SK-N-MC (cell line): ENCODE results near the gene MED13L.

ENCODE experiments used
- DNase-seq: peaks from one replicate; pipeline ENCODE4 v3.0.0-alpha.2; 2011; ENCODE audit warnings: low read depth, low spot score
- H3K27ac ChIP-seq: fragments of 200-600 bp; sonication (generic); 2 replicates; pipeline ENCODE4 v1.5.1; 2016; ENCODE audit warnings: mixed run types
- H3K36me3 ChIP-seq: fragments of 200-600 bp; sonication (generic); 2 replicates; pipeline ENCODE4 v1.6.1; 2017; ENCODE audit warnings: antibody characterized with exemption, low read length, mixed read lengths; ENCODE audit not compliant: insufficient read depth
- H3K4me3 ChIP-seq: fragments of 200-600 bp; sonication (generic); 2 replicates; pipeline ENCODE4 v1.5.1; 2016
- H3K9ac ChIP-seq: fragments of 200-600 bp; sonication (generic); 2 replicates; pipeline ENCODE4 v1.8.0; 2017; ENCODE audit warnings: mixed run types, mixed read lengths; ENCODE audit not compliant: insufficient read length
- H3K9me3 ChIP-seq: fragments of 200-600 bp; sonication (generic); 2 replicates; pipeline ENCODE4 v1.6.1; 2017; ENCODE audit warnings: low read depth, mild to moderate bottlenecking, antibody characterized with exemption, low read length, moderate library complexity, mixed read lengths
- EZH2 ChIP-seq: fragments of 200-600 bp; sonication (generic); IDR thresholded peaks from one replicate; pipeline ENCODE4 v1.6.1; 2017; ENCODE audit warnings: antibody characterized with exemption
- FOXP2 ChIP-seq: optimal IDR thresholded peaks from 2 replicates; pipeline ENCODE3; 2011; ENCODE audit warnings: mild to moderate bottlenecking, moderate library complexity; ENCODE audit not compliant: insufficient read depth; ENCODE audit errors: extremely low read length, control extremely low read depth
- POLR2AphosphoS5 ChIP-seq: IDR thresholded peaks from 2 replicates; pipeline ENCODE4 v1.6.1; 2012; ENCODE audit warnings: mild to moderate bottlenecking, low read depth, low read length, borderline replicate concordance

The MED13L gene

GRCh38 chr12:116012757-116013156, 264.7 kb downstream of the MED13L start:
- no peaks in the 10 kb centered on the region for H3K9me3 ChIP-seq
- no peak overlapping the region for H3K4me3 ChIP-seq
- no peak overlapping the region for H3K9ac ChIP-seq
- TF ChIP-seq POLR2AphosphoS5: no peak
- TF ChIP-seq FOXP2: no peak
- no peak for TF ChIP-seq EZH2
- DNase-seq: no peak
- H3K36me3 ChIP-seq: peaks cover 34% of the 10 kb centered on the region
- H3K27ac ChIP-seq: no peak overlapping the region

GRCh38 chr12:116011217-116011616, 266.3 kb downstream of the MED13L start:
- no peak overlapping the region for H3K9ac ChIP-seq
- no peaks in the 10 kb centered on the region for H3K9me3 ChIP-seq
- H3K36me3 ChIP-seq: peaks cover 44% of the 10 kb centered on the region
- H3K4me3 ChIP-seq: no peak overlapping the region
- TF ChIP-seq POLR2AphosphoS5: no peak
- no peak for TF ChIP-seq EZH2
- no peak for TF ChIP-seq FOXP2
- no peak overlapping the region for H3K27ac ChIP-seq
- no peak for DNase-seq

GRCh38 chr12:116010467-116010866, 267.0 kb downstream of the MED13L start:
- no peak overlapping the region for H3K27ac ChIP-seq
- H3K9ac ChIP-seq: no peak overlapping the region
- no peak overlapping the region for H3K4me3 ChIP-seq
- peaks cover 50% of the 10 kb centered on the region for H3K36me3 ChIP-seq
- no peaks in the 10 kb centered on the region for H3K9me3 ChIP-seq
- DNase-seq: no peak
- TF ChIP-seq FOXP2 (no peak), EZH2 (no peak), POLR2AphosphoS5 (no peak)

GRCh38 chr12:116009805-116010204, 267.7 kb downstream of the MED13L start:
- Histone ChIP-seq H3K9ac (no peak overlapping the region), H3K4me3 (no peak overlapping the region), H3K36me3 (peaks cover 49% of the 10 kb centered on the region), H3K27ac (no peak overlapping the region), H3K9me3 (no peaks in the 10 kb centered on the region)
- TF ChIP-seq EZH2: no peak
- DNase-seq: no peak

GRCh38 chr12:116006141-116006540, 271.4 kb downstream of the MED13L start:
- no peak for TF ChIP-seq POLR2AphosphoS5
- no peak for TF ChIP-seq FOXP2
- no peak for TF ChIP-seq EZH2
- Histone ChIP-seq H3K4me3 (no peak overlapping the region), H3K27ac (no peak overlapping the region), H3K36me3 (peaks cover 34% of the 10 kb centered on the region), H3K9me3 (no peaks in the 10 kb centered on the region), H3K9ac (no peak overlapping the region)
- no peak for DNase-seq

GRCh38 chr12:116002890-116003536, 274.5 kb downstream of the MED13L start:
- Histone ChIP-seq H3K27ac (no peak overlapping the region), H3K4me3 (no peak overlapping the region), H3K36me3 (peaks cover 24% of the 10 kb centered on the region), H3K9me3 (no peaks in the 10 kb centered on the region), H3K9ac (no peak overlapping the region)
- no peak for TF ChIP-seq FOXP2
- TF ChIP-seq EZH2: no peak
- no peak for TF ChIP-seq POLR2AphosphoS5
- no peak for DNase-seq

- no peaks in the 10 kb centered on the region for H3K9me3 ChIP-seq
- no peak for DNase-seq
- no peak overlapping the region for H3K4me3 ChIP-seq
- H3K27ac ChIP-seq: no peak overlapping the region
- TF ChIP-seq EZH2 (no peak), FOXP2 (no peak), POLR2AphosphoS5 (no peak)
- no peak overlapping the region for H3K9ac ChIP-seq
- peaks cover 19% of the 10 kb centered on the region for H3K36me3 ChIP-seq
Measured at GRCh38 chr12:116000252-116000651, 277.2 kb downstream of the MED13L start.

GRCh38 chr12:115999582-115999981, 277.9 kb downstream of the MED13L start:
- TF ChIP-seq FOXP2 (no peak), EZH2 (no peak), POLR2AphosphoS5 (no peak)
- Histone ChIP-seq H3K9ac (no peak overlapping the region), H3K36me3 (peaks cover 19% of the 10 kb centered on the region), H3K9me3 (no peaks in the 10 kb centered on the region), H3K4me3 (no peak overlapping the region), H3K27ac (no peak overlapping the region)
- DNase-seq: no peak

GRCh38 chr12:115998794-115999478, 278.6 kb downstream of the MED13L start:
- H3K9ac ChIP-seq: no peak overlapping the region

More at GRCh38 chr12:115998794-115999478, 278.6 kb downstream of the MED13L start:
- TF ChIP-seq POLR2AphosphoS5: no peak
- no peak for TF ChIP-seq EZH2
- no peak for TF ChIP-seq FOXP2
- no peaks in the 10 kb centered on the region for H3K9me3 ChIP-seq
- no peak overlapping the region for H3K27ac ChIP-seq
- DNase-seq: no peak
- H3K4me3 ChIP-seq: no peak overlapping the region
- H3K36me3 ChIP-seq: peaks cover 19% of the 10 kb centered on the region
